Purkinje cell (primary cell): ENCODE results near the gene SPOCK1. TPM values are rescaled to one million over a fixed set of nuclear protein-coding genes. Genes with fewer than 3 reads are reported as not detected.

Experiments
- polyA plus RNA-seq: library from polyadenylated mRNA; unstranded; fragments of >200 nt; fragmentation: Nextera tagmentation; gene quantifications from 2 replicates; pipeline ENCODE4 v1.2.1, GENCODE V29; 2014

The SPOCK1 gene
- polyA plus RNA-seq, result 98.6 and 103 TPM in 2 replicates

DNA sequence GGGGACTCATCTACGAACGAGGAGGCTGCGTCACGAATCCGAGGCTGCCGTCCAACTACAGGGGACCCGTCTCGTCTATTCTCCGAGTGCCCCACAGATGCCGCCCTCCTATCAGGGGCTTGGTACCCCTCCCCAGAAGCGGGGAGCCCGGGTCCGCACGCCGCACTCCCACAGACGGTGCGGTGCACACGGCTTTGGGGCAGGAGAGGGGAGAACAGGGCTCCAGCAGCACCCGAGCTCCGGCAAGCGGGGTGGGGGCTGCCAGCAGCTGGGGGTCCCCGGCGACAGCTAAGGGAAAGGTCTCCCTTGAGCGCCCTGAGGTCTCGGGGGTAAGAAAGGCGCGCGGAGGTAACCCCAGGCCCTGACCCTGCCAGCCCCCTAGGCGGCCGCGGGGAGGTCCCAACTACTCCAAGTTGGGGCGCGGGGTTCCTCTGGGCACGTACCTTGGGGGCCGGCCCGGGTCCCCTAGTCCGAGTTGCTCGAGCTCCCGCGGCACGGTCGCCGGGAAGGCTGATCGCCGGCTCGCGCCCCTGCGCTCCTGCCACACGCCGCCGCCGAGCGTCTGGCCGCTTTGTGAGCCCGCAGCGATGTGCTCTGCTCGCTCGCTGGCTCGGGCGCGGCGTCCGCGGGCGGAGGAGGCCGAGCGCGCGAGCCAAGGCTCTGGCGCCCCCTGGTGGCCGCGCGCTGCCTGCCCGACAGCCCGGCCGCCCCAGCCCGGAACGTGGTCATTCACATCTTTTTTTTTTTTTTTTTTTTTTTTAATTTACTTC is at the start of gene SPOCK1:
TSS of gene SPOCK1 (minus strand) at position 591 of the 770 bp plus-strand sequence.

Other genes with a start within 250 kb of the SPOCK1 start
- gene KLHL3, start 236.8 kb upstream of the SPOCK1 start, polyA plus RNA-seq, result 42.9 and 50.7 TPM in 2 replicates